ENCODE data around the gene CDCP2.

CDCP2 gene

GRCh38 chr1:54158071-54158470 lies 5.3 kb upstream of the CDCP2 start:
- Histone ChIP-seq H3K9me3 (ENCODE audit: control insufficient read depth, low read length) (no peaks in the 10 kb centered on the region), H3K4me3 (ENCODE audit: insufficient read depth, low read depth, low read length, poor library complexity, severe bottlenecking) (no peak overlapping the region), H3K36me3 (ENCODE audit: control insufficient read depth, insufficient read depth, low read length) (no peaks in the 10 kb centered on the region), H3K4me1 (ENCODE audit: control insufficient read depth, insufficient read depth, low read length, poor library complexity, severe bottlenecking) (no peaks in the 10 kb centered on the region), H3K27me3 (replicated peaks; ENCODE audit: control insufficient read depth, insufficient read depth, low read length, poor library complexity, severe bottlenecking) (no peaks in the 10 kb centered on the region), H3K27ac (ENCODE audit: insufficient read depth, low read length, poor library complexity, severe bottlenecking) (no peak overlapping the region)
- DNase-seq = no peak

GRCh38 chr1:54157401-54157800 lies 4.6 kb upstream of the CDCP2 start:
- DNase-seq = no peak

GRCh38 chr1:54156986-54157385 lies 4.2 kb upstream of the CDCP2 start:
- H3K36me3 ChIP-seq (ENCODE audit: control insufficient read depth, insufficient read depth, low read length) = no peaks in the 10 kb centered on the region

More at GRCh38 chr1:54157401-54157800, 4.6 kb upstream of the CDCP2 start:
- no peaks in the 10 kb centered on the region for H3K9me3 ChIP-seq (ENCODE audit: control insufficient read depth, low read length)
- no peaks in the 10 kb centered on the region for H3K27me3 ChIP-seq (replicated peaks; ENCODE audit: control insufficient read depth, insufficient read depth, low read length, poor library complexity, severe bottlenecking)
- no peaks in the 10 kb centered on the region for H3K36me3 ChIP-seq (ENCODE audit: control insufficient read depth, insufficient read depth, low read length)
- H3K4me3 ChIP-seq (ENCODE audit: insufficient read depth, low read depth, low read length, poor library complexity, severe bottlenecking) = no peak overlapping the region
- no peaks in the 10 kb centered on the region for H3K4me1 ChIP-seq (ENCODE audit: control insufficient read depth, insufficient read depth, low read length, poor library complexity, severe bottlenecking)
- no peak overlapping the region for H3K27ac ChIP-seq (ENCODE audit: insufficient read depth, low read length, poor library complexity, severe bottlenecking)

GRCh38 chr1:54156201-54156600 lies 3.4 kb upstream of the CDCP2 start:
- no peak overlapping the region for H3K27ac ChIP-seq (ENCODE audit: insufficient read depth, low read length, poor library complexity, severe bottlenecking)
- H3K27me3 ChIP-seq (replicated peaks; ENCODE audit: control insufficient read depth, insufficient read depth, low read length, poor library complexity, severe bottlenecking) = no peaks in the 10 kb centered on the region
- no peaks in the 10 kb centered on the region for H3K36me3 ChIP-seq (ENCODE audit: control insufficient read depth, insufficient read depth, low read length)
- DNase-seq = no peak
- no peak overlapping the region for H3K4me3 ChIP-seq (ENCODE audit: insufficient read depth, low read depth, low read length, poor library complexity, severe bottlenecking)
- H3K9me3 ChIP-seq (ENCODE audit: control insufficient read depth, low read length) = no peaks in the 10 kb centered on the region
- H3K4me1 ChIP-seq (ENCODE audit: control insufficient read depth, insufficient read depth, low read length, poor library complexity, severe bottlenecking) = no peaks in the 10 kb centered on the region

More at GRCh38 chr1:54156986-54157385, 4.2 kb upstream of the CDCP2 start:
- H3K4me1 ChIP-seq (ENCODE audit: control insufficient read depth, insufficient read depth, low read length, poor library complexity, severe bottlenecking) = no peaks in the 10 kb centered on the region
- no peaks in the 10 kb centered on the region for H3K9me3 ChIP-seq (ENCODE audit: control insufficient read depth, low read length)
- no peaks in the 10 kb centered on the region for H3K27me3 ChIP-seq (replicated peaks; ENCODE audit: control insufficient read depth, insufficient read depth, low read length, poor library complexity, severe bottlenecking)
- no peak overlapping the region for H3K27ac ChIP-seq (ENCODE audit: insufficient read depth, low read length, poor library complexity, severe bottlenecking)
- DNase-seq = no peak
- no peak overlapping the region for H3K4me3 ChIP-seq (ENCODE audit: insufficient read depth, low read depth, low read length, poor library complexity, severe bottlenecking)

- no peak overlapping the region for H3K27ac ChIP-seq (ENCODE audit: insufficient read depth, low read length, poor library complexity, severe bottlenecking)
- no peaks in the 10 kb centered on the region for H3K36me3 ChIP-seq (ENCODE audit: control insufficient read depth, insufficient read depth, low read length)
- H3K27me3 ChIP-seq (replicated peaks; ENCODE audit: control insufficient read depth, insufficient read depth, low read length, poor library complexity, severe bottlenecking) = no peaks in the 10 kb centered on the region
- H3K4me3 ChIP-seq (ENCODE audit: insufficient read depth, low read depth, low read length, poor library complexity, severe bottlenecking) = no peak overlapping the region
- H3K9me3 ChIP-seq (ENCODE audit: control insufficient read depth, low read length) = no peaks in the 10 kb centered on the region
- H3K4me1 ChIP-seq (ENCODE audit: control insufficient read depth, insufficient read depth, low read length, poor library complexity, severe bottlenecking) = no peaks in the 10 kb centered on the region
- DNase-seq = no peak
Measured at GRCh38 chr1:54153535-54154439, 987 bp upstream of the CDCP2 start.

- H3K4me3 ChIP-seq (ENCODE audit: insufficient read depth, low read depth, low read length, poor library complexity, severe bottlenecking) = no peak overlapping the region
- no peaks in the 10 kb centered on the region for H3K4me1 ChIP-seq (ENCODE audit: control insufficient read depth, insufficient read depth, low read length, poor library complexity, severe bottlenecking)
- H3K36me3 ChIP-seq (ENCODE audit: control insufficient read depth, insufficient read depth, low read length) = no peaks in the 10 kb centered on the region
- no peaks in the 10 kb centered on the region for H3K9me3 ChIP-seq (ENCODE audit: control insufficient read depth, low read length)
- no peak for DNase-seq
- H3K27me3 ChIP-seq (replicated peaks; ENCODE audit: control insufficient read depth, insufficient read depth, low read length, poor library complexity, severe bottlenecking) = no peaks in the 10 kb centered on the region
- no peak overlapping the region for H3K27ac ChIP-seq (ENCODE audit: insufficient read depth, low read length, poor library complexity, severe bottlenecking)
Measured at GRCh38 chr1:54151013-54151412, 1.8 kb downstream of the CDCP2 start.

- Histone ChIP-seq H3K36me3 (ENCODE audit: control insufficient read depth, insufficient read depth, low read length) (no peaks in the 10 kb centered on the region), H3K27me3 (replicated peaks; ENCODE audit: control insufficient read depth, insufficient read depth, low read length, poor library complexity, severe bottlenecking) (no peaks in the 10 kb centered on the region), H3K27ac (ENCODE audit: insufficient read depth, low read length, poor library complexity, severe bottlenecking) (no peak overlapping the region), H3K9me3 (ENCODE audit: control insufficient read depth, low read length) (no peaks in the 10 kb centered on the region), H3K4me1 (ENCODE audit: control insufficient read depth, insufficient read depth, low read length, poor library complexity, severe bottlenecking) (no peaks in the 10 kb centered on the region), H3K4me3 (ENCODE audit: insufficient read depth, low read depth, low read length, poor library complexity, severe bottlenecking) (no peak overlapping the region)
- DNase-seq = no peak
Measured at GRCh38 chr1:54149734-54150133, 3.1 kb downstream of the CDCP2 start.

GRCh38 chr1:54144366-54144765 lies 8.4 kb downstream of the CDCP2 start:
- H3K27ac ChIP-seq (ENCODE audit: insufficient read depth, low read length, poor library complexity, severe bottlenecking) = no peak overlapping the region
- DNase-seq = no peak

GRCh38 chr1:54142146-54142900 lies 10.5 kb downstream of the CDCP2 start:
- no peak for DNase-seq
- no peaks in the 10 kb centered on the region for H3K4me1 ChIP-seq (ENCODE audit: control insufficient read depth, insufficient read depth, low read length, poor library complexity, severe bottlenecking)
- no peak overlapping the region for H3K27ac ChIP-seq (ENCODE audit: insufficient read depth, low read length, poor library complexity, severe bottlenecking)
- no peaks in the 10 kb centered on the region for H3K36me3 ChIP-seq (ENCODE audit: control insufficient read depth, insufficient read depth, low read length)
- H3K27me3 ChIP-seq (replicated peaks; ENCODE audit: control insufficient read depth, insufficient read depth, low read length, poor library complexity, severe bottlenecking) = no peaks in the 10 kb centered on the region
- no peak overlapping the region for H3K4me3 ChIP-seq (ENCODE audit: insufficient read depth, low read depth, low read length, poor library complexity, severe bottlenecking)
- no peaks in the 10 kb centered on the region for H3K9me3 ChIP-seq (ENCODE audit: control insufficient read depth, low read length)

More at GRCh38 chr1:54144366-54144765, 8.4 kb downstream of the CDCP2 start:
- no peaks in the 10 kb centered on the region for H3K36me3 ChIP-seq (ENCODE audit: control insufficient read depth, insufficient read depth, low read length)
- H3K4me1 ChIP-seq (ENCODE audit: control insufficient read depth, insufficient read depth, low read length, poor library complexity, severe bottlenecking) = no peaks in the 10 kb centered on the region
- H3K4me3 ChIP-seq (ENCODE audit: insufficient read depth, low read depth, low read length, poor library complexity, severe bottlenecking) = no peak overlapping the region
- no peaks in the 10 kb centered on the region for H3K9me3 ChIP-seq (ENCODE audit: control insufficient read depth, low read length)
- H3K27me3 ChIP-seq (replicated peaks; ENCODE audit: control insufficient read depth, insufficient read depth, low read length, poor library complexity, severe bottlenecking) = no peaks in the 10 kb centered on the region

GRCh38 chr1:54139711-54140110 lies 13.1 kb downstream of the CDCP2 start:
- H3K4me1 ChIP-seq (ENCODE audit: control insufficient read depth, insufficient read depth, low read length, poor library complexity, severe bottlenecking) = no peaks in the 10 kb centered on the region
- DNase-seq = no peak
- no peaks in the 10 kb centered on the region for H3K27me3 ChIP-seq (replicated peaks; ENCODE audit: control insufficient read depth, insufficient read depth, low read length, poor library complexity, severe bottlenecking)
- no peak overlapping the region for H3K4me3 ChIP-seq (ENCODE audit: insufficient read depth, low read depth, low read length, poor library complexity, severe bottlenecking)
- H3K36me3 ChIP-seq (ENCODE audit: control insufficient read depth, insufficient read depth, low read length) = no peaks in the 10 kb centered on the region
- no peaks in the 10 kb centered on the region for H3K9me3 ChIP-seq (ENCODE audit: control insufficient read depth, low read length)
- H3K27ac ChIP-seq (ENCODE audit: insufficient read depth, low read length, poor library complexity, severe bottlenecking) = no peak overlapping the region
